ENCODE results near the gene ALDOC. TPM values are rescaled to one million over a fixed set of nuclear protein-coding genes. Genes with fewer than 3 reads are reported as not detected.

Gene ALDOC
- total RNA-seq, 1 experiment from 2014 or later = 53.2 TPM

DNA sequence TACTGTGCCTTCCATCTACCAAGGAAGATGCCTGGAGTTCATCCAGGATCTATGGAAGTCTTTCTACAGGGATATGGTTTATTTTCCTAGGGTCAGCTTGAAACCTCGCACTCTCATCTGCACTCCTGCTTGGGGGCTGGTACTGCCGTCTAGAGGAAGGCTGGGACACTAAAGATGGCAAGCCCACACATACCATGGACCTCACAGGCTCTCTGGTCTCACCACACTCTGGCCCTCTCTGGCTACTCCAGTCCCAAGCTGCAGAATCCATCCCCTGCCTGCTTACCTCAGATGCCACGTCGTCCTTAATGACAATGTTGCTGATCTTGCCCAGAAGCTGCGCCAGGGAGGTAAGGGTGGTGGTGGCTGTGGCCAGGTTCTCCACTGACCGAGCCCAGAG is 22.1 kb downstream of the ALDOC start:
- H3K9ac ChIP-seq (ENCODE audit: extremely low read depth, insufficient read length, low read length) = no peak overlapping the region
- Mint-ChIP-seq H3K4me3 (no peak overlapping the region), H3K27me3 (ENCODE audit: low read depth) (peaks cover 4% of the 10 kb centered on the region), H3K36me3 (ENCODE audit: insufficient read depth in 1 of 3, low read depth in 3 of 3) (peaks cover 21 to 59% (median 31%) of the 10 kb centered on the region in 3 experiments; a peak in 6 of 7 replicates), H3K9me3 (no peaks in the 10 kb centered on the region), H3K4me1 (peaks cover 15 to 27% of the 10 kb centered on the region in 2 experiments), H3K27ac (no peak overlapping the region; a peak in 1 of 7 replicates)
- no peaks in the 10 kb centered on the region for H4K20me1 ChIP-seq (ENCODE audit: control insufficient read depth, insufficient read depth, insufficient read length)
- H2BK120ac ChIP-seq (ENCODE audit: low read depth, low read length, poor library complexity, severe bottlenecking) = no peak overlapping the region
- H4K91ac ChIP-seq (ENCODE audit: insufficient read length, low read depth, low read length) = no peak overlapping the region
- H3K4ac ChIP-seq (ENCODE audit: low read depth, low read length) = no peak overlapping the region
- no peak for DNase-seq
- no peak overlapping the region for H3K18ac ChIP-seq (ENCODE audit: insufficient read length, low read depth, low read length)
- H3K79me1 ChIP-seq (ENCODE audit: insufficient read depth, low read depth, low read length, poor library complexity, severe bottlenecking) = no peaks in the 10 kb centered on the region
- no peak overlapping the region for H4K8ac ChIP-seq (replicated peaks; ENCODE audit: insufficient read length, low read depth, low read length)
- H3K9me3 ChIP-seq (ENCODE audit: control insufficient read depth, low read depth, low read length) = no peaks in the 10 kb centered on the region
- H3K79me2 ChIP-seq (ENCODE audit: insufficient read depth, low read length) = no peaks in the 10 kb centered on the region; the same call in 1 of the 2 replicates
- no CpG with 5 or more reads among the region's 6 CpGs for WGBS (ENCODE audit: extremely low coverage, insufficient read length, low lambda C conversion rate)
- H3K14ac ChIP-seq (ENCODE audit: insufficient read depth, low read length) = no peak overlapping the region
- H3T11ph ChIP-seq (ENCODE audit: low read length) = no peak overlapping the region
- no peak overlapping the region for H2BK15ac ChIP-seq (ENCODE audit: low read depth, low read length)
- no peak overlapping the region for H2AK5ac ChIP-seq (ENCODE audit: insufficient read length, low read length)
- TF ChIP-seq, protein P1, sequence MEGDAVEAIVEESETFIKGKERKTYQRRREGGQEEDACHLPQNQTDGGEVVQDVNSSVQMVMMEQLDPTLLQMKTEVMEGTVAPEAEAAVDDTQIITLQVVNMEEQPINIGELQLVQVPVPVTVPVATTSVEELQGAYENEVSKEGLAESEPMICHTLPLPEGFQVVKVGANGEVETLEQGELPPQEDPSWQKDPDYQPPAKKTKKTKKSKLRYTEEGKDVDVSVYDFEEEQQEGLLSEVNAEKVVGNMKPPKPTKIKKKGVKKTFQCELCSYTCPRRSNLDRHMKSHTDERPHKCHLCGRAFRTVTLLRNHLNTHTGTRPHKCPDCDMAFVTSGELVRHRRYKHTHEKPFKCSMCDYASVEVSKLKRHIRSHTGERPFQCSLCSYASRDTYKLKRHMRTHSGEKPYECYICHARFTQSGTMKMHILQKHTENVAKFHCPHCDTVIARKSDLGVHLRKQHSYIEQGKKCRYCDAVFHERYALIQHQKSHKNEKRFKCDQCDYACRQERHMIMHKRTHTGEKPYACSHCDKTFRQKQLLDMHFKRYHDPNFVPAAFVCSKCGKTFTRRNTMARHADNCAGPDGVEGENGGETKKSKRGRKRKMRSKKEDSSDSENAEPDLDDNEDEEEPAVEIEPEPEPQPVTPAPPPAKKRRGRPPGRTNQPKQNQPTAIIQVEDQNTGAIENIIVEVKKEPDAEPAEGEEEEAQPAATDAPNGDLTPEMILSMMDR (conservative IDR thresholded peaks at IDR 0.05) = no peak
- no peak overlapping the region for H2AFZ ChIP-seq (ENCODE audit: low read length)
- no peak overlapping the region for H2BK5ac ChIP-seq (ENCODE audit: insufficient read length, low read length)
- H3K23ac ChIP-seq (ENCODE audit: insufficient read length, low read depth, low read length) = no peak overlapping the region
- no peak overlapping the region for H4K5ac ChIP-seq (ENCODE audit: insufficient read length, low read depth, low read length)
- no peak overlapping the region for H2BK12ac ChIP-seq (ENCODE audit: insufficient read length, low read depth, low read length)
- H3K27ac ChIP-seq (ENCODE audit: insufficient read length, low read depth, low read length) = no peak overlapping the region
- peaks cover 5% of the 10 kb centered on the region for H3K23me2 ChIP-seq (ENCODE audit: insufficient read length, low read depth, low read length, poor library complexity, severe bottlenecking)
- H2BK20ac ChIP-seq (ENCODE audit: low read depth, low read length, poor library complexity, severe bottlenecking) = no peak overlapping the region
- H3K4me2 ChIP-seq (ENCODE audit: insufficient read depth, insufficient read length, low read length) = no peak overlapping the region
- no peaks in the 10 kb centered on the region for H3K27me3 ChIP-seq (ENCODE audit: insufficient read depth, low read length)
- no peak overlapping the region for H3K56ac ChIP-seq (ENCODE audit: insufficient read length, low read depth, low read length)
- H3K4me1 ChIP-seq (ENCODE audit: insufficient read depth, low read length) = no peaks in the 10 kb centered on the region

Data from H9 (cell line).